Endothelial cell of umbilical vein (primary cell): Measurements from ENCODE around the gene PET100. TPM values are rescaled to one million over a fixed set of nuclear protein-coding genes. Genes with fewer than 3 reads are reported as not detected.

Experiments used
- BruUV-seq: library from RNA; stranded (reverse); fragments of 400-500 nt; replicated peaks from 2 replicates; lab custom pipeline; 2021; lab: Mats Ljungman, UMichigan
- CTCF ChIA-PET: fragments of 300-600, 350-600 bp; sonication (Branson Sonifier 250); formaldehyde crosslinking; loops from one replicate; lab custom pipeline; 2021; ENCODE audit warnings: antibody characterized with exemption, inconsistent platforms; lab: Charles Lee
- POLR2A ChIA-PET: fragments of 300-600, 350-600 bp; sonication (Branson Sonifier 250); formaldehyde crosslinking; loops from one replicate; lab custom pipeline; 2021; ENCODE audit warnings: antibody characterized with exemption, inconsistent platforms; lab: Charles Lee
- DNase-seq: peaks from one replicate; pipeline ENCODE4 v3.0.0-alpha.2; 2011; ENCODE audit warnings: low read depth, low spot score
- FAIRE-seq: peaks from 2 replicates; lab custom pipeline; 2011; peaks lifted over from hg19 to GRCh38; lab: Jason Lieb, UNC
- H2AFZ ChIP-seq: 2 replicates; pipeline ENCODE4 v1.6.0; 2012; ENCODE audit warnings: low read depth, low read length, control low read depth, inconsistent platforms
- H3K27ac ChIP-seq: 2 replicates; pipeline ENCODE4 v1.5.1; 2011; ENCODE audit warnings: low read depth, mild to moderate bottlenecking, control low read depth, low read length, moderate library complexity; ENCODE audit not compliant: insufficient read depth
- H3K27me3 ChIP-seq, 2 experiments: 2 replicates each; pipeline versions ENCODE4 v1.6.0 to v1.6.1; 2011; ENCODE audit warnings: low read length in 2 of 2, mixed read lengths in 1 of 2; ENCODE audit not compliant: control insufficient read depth in 2 of 2, insufficient read depth in 2 of 2
- H3K36me3 ChIP-seq, 2 experiments: 2 replicates in 1 of 2; 3 replicates in 1 of 2; pipeline ENCODE4 v1.5.1; 2011; ENCODE audit warnings: low read length in 2 of 2, mild to moderate bottlenecking in 1 of 2, moderate library complexity in 1 of 2; ENCODE audit not compliant: control insufficient read depth in 2 of 2, insufficient read depth in 2 of 2; ENCODE audit errors: extremely low read depth in 1 of 2
- H3K4me1 ChIP-seq: 3 replicates; pipeline ENCODE4 v1.5.1; 2011; ENCODE audit warnings: mild to moderate bottlenecking, low read length; ENCODE audit not compliant: control insufficient read depth, insufficient read depth; ENCODE audit errors: extremely low read depth
- H3K4me2 ChIP-seq: 2 replicates; pipeline ENCODE4 v1.6.1; 2011; ENCODE audit warnings: low read length, control low read depth, mixed read lengths; ENCODE audit not compliant: insufficient read depth
- H3K4me3 ChIP-seq, 3 experiments: fragments of 200-600 bp in 1 of 3; sonication (generic), shearing (Covaris generic) in 1 of 3; replicated peaks in 1 of 3; 2 replicates each; pipeline ENCODE4 v1.5.1; 2011 to 2016; ENCODE audit warnings: control low read depth in 3 of 3, low read length in 3 of 3, mild to moderate bottlenecking in 2 of 3, inconsistent platforms in 1 of 3, low read depth in 1 of 3, moderate library complexity in 1 of 3; ENCODE audit not compliant: insufficient read depth in 1 of 3
- H3K79me2 ChIP-seq: 2 replicates; pipeline ENCODE4 v1.6.0; 2012; ENCODE audit warnings: low read length, inconsistent platforms; ENCODE audit not compliant: control insufficient read depth, insufficient read depth
- H3K9ac ChIP-seq: replicated peaks from 2 replicates; pipeline ENCODE3; 2011; ENCODE audit warnings: low read length, control low read depth; ENCODE audit not compliant: insufficient read depth; ENCODE audit errors: extremely low read depth
- H3K9me1 ChIP-seq: replicated peaks from 3 replicates; pipeline ENCODE4 v1.6.0; 2011; ENCODE audit warnings: mild to moderate bottlenecking, low read length; ENCODE audit not compliant: control insufficient read depth, insufficient read depth; ENCODE audit errors: extremely low read depth
- H3K9me3 ChIP-seq: replicated peaks from 2 replicates; pipeline ENCODE4 v1.5.1; 2012; ENCODE audit warnings: low read length, inconsistent platforms; ENCODE audit not compliant: control insufficient read depth, insufficient read depth
- H4K20me1 ChIP-seq: replicated peaks from 2 replicates; pipeline ENCODE3; 2011; ENCODE audit warnings: mild to moderate bottlenecking, low read length; ENCODE audit not compliant: control insufficient read depth, insufficient read depth; ENCODE audit errors: extremely low read depth
- EZH2 ChIP-seq: IDR thresholded peaks from 2 replicates; pipeline ENCODE4 v1.6.1; 2012; ENCODE audit warnings: borderline replicate concordance, low read depth, mild to moderate bottlenecking, moderate library complexity, low read length, inconsistent platforms; ENCODE audit not compliant: severe bottlenecking
- FOS ChIP-seq: IDR thresholded peaks from 2 replicates; pipeline ENCODE4 v1.6.1; 2011; ENCODE audit warnings: mild to moderate bottlenecking, low read length, moderate library complexity, borderline replicate concordance; ENCODE audit not compliant: insufficient read depth
- GATA2 ChIP-seq: IDR thresholded peaks from 2 replicates; pipeline ENCODE4 v1.7.0; 2011; ENCODE audit warnings: low read depth, mild to moderate bottlenecking, moderate library complexity, mixed read lengths, low read length; ENCODE audit not compliant: insufficient read length, insufficient read depth
- JUN ChIP-seq: IDR thresholded peaks from 2 replicates; pipeline ENCODE4 v1.6.1; 2011; ENCODE audit warnings: borderline replicate concordance, low read depth; ENCODE audit not compliant: insufficient read length, insufficient read depth
- MYC ChIP-seq: IDR thresholded peaks from one replicate; pipeline ENCODE4 v1.6.1; 2011; ENCODE audit warnings: mild to moderate bottlenecking, low read depth, low read length
- POLR2A ChIP-seq: IDR thresholded peaks from 2 replicates; pipeline ENCODE4 v1.6.1; 2012; ENCODE audit warnings: low read depth, mild to moderate bottlenecking, control low read depth, low read length
- POLR2AphosphoS5 ChIP-seq: IDR thresholded peaks from 2 replicates; pipeline ENCODE4 v1.6.1; 2012; ENCODE audit warnings: low read depth, mild to moderate bottlenecking, control low read depth, low read length, moderate library complexity; ENCODE audit not compliant: insufficient read depth
- dilution Hi-C: fragments of 300-500 bp; cut with MboI; formaldehyde crosslinking; loops from one replicate; pipeline ENCODE4 v1.15.0; 2019; ENCODE audit warnings: low sequenced_read_pairs; ENCODE audit not compliant: extremely low pct_ligation_motif_present
- intact Hi-C: fragments of 100-400 bp; cut with micrococcal nuclease; formaldehyde crosslinking; loops from one replicate; pipeline ENCODE4 v1.10.0; 2022
- polyA plus RNA-seq, 4 experiments: library from polyadenylated mRNA; depleted of rRNA in 3 of 4; stranded (reverse) in 3 of 4; unstranded in 1 of 4; fragments of >200 nt; gene quantifications; 2 replicates each; pipeline versions ENCODE4 v1.2.1 to v1.2.3, GENCODE V29; 2011 to 2012; ENCODE audit warnings: missing spikeins in 1 of 4
- total RNA-seq: library from RNA; stranded (reverse); gene quantifications from 2 replicates; pipeline ENCODE4 v1.2.3, GENCODE V29; 2021
- TF ChIP-seq, protein P1 (sequence below): IDR thresholded peaks from 2 replicates; pipeline ENCODE4 v1.6.1; 2011; ENCODE audit not compliant: insufficient read depth, insufficient read length
- TF ChIP-seq, protein P2 (sequence below), 2 donors: IDR thresholded peaks; 1 replicate in 1 of 2; 2 replicates in 1 of 2; pipeline ENCODE4 v1.5.1; 2011; ENCODE audit warnings: low read length in 2 of 2, mild to moderate bottlenecking in 2 of 2, moderate library complexity in 2 of 2, control low read depth in 1 of 2, inconsistent platforms in 1 of 2, low read depth in 1 of 2; ENCODE audit not compliant: insufficient read depth in 1 of 2; ENCODE audit errors: extremely low read depth in 1 of 2

Gene PET100
- total and polyA plus RNA-seq, 2 donors (not counting 3 experiments of a cell fraction or from before 2014, with no cell fraction given) = 55.0 to 172 TPM

GRCh38 chr19:7679771-7680605, 50.4 kb downstream of the PET100 start:
- Histone ChIP-seq H3K79me2 (peaks cover 21% of the 10 kb centered on the region), H4K20me1 (no peaks in the 10 kb centered on the region), H3K27ac (no peak overlapping the region), H2AFZ (peak overlapping the region; percentile 60), H3K4me2 (peak overlapping the region; percentile 7), H3K27me3 (peaks cover 2 to 3% of the 10 kb centered on the region in 2 experiments), H3K9ac (no peak overlapping the region), H3K9me1 (no peaks in the 10 kb centered on the region), H3K9me3 (no peaks in the 10 kb centered on the region), H3K36me3 (peaks cover 0 to 3% of the 10 kb centered on the region in 2 experiments), H3K4me3 (peak overlapping the region in 1 of 3 experiments; percentile 100), H3K4me1 (peaks cover 7% of the 10 kb centered on the region)
- BruUV-seq = no TSS peak
- intact Hi-C loops = loop anchor here (1.0 to 5.0 kb wide), 7 partner anchors 28 to 326 kb away; partner anchors contain the start of genes PET100, SNAPC2 and XAB2
- TF ChIP-seq EZH2 = no peak
- TF ChIP-seq, protein P1, sequence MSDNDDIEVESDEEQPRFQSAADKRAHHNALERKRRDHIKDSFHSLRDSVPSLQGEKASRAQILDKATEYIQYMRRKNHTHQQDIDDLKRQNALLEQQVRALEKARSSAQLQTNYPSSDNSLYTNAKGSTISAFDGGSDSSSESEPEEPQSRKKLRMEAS = no peak
- TF ChIP-seq JUN = no peak
- TF ChIP-seq POLR2A = no peak
- TF ChIP-seq FOS = no peak
- TF ChIP-seq GATA2 = no peak
- TF ChIP-seq POLR2AphosphoS5 = no peak
- no peak for TF ChIP-seq MYC
- TF ChIP-seq, protein P2, sequence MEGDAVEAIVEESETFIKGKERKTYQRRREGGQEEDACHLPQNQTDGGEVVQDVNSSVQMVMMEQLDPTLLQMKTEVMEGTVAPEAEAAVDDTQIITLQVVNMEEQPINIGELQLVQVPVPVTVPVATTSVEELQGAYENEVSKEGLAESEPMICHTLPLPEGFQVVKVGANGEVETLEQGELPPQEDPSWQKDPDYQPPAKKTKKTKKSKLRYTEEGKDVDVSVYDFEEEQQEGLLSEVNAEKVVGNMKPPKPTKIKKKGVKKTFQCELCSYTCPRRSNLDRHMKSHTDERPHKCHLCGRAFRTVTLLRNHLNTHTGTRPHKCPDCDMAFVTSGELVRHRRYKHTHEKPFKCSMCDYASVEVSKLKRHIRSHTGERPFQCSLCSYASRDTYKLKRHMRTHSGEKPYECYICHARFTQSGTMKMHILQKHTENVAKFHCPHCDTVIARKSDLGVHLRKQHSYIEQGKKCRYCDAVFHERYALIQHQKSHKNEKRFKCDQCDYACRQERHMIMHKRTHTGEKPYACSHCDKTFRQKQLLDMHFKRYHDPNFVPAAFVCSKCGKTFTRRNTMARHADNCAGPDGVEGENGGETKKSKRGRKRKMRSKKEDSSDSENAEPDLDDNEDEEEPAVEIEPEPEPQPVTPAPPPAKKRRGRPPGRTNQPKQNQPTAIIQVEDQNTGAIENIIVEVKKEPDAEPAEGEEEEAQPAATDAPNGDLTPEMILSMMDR (IDR thresholded peaks at IDR 0.05; ENCODE audit: extremely low read depth in 1 of 2, insufficient read depth in 1 of 2, low read depth in 1 of 2, low read length in 2 of 2) = no peak
- dilution Hi-C loops = no loop called here
- POLR2A ChIA-PET = no interaction called here
- FAIRE-seq = peak; percentile 31
- CTCF ChIA-PET = interaction anchor here (0.8 to 2.5 kb wide), 22 partner anchors 10 to 578 kb away, joined by 3 to 137 read pairs (median 8); partner anchors contain the start of genes MAP2K7 and RETN
- no peak for DNase-seq
